ENCODE results near the gene PPP1R12C.
A peak's percentile ranks its signal among the peaks of the same experiment; 100 is the strongest.

Gene PPP1R12C

DNA sequence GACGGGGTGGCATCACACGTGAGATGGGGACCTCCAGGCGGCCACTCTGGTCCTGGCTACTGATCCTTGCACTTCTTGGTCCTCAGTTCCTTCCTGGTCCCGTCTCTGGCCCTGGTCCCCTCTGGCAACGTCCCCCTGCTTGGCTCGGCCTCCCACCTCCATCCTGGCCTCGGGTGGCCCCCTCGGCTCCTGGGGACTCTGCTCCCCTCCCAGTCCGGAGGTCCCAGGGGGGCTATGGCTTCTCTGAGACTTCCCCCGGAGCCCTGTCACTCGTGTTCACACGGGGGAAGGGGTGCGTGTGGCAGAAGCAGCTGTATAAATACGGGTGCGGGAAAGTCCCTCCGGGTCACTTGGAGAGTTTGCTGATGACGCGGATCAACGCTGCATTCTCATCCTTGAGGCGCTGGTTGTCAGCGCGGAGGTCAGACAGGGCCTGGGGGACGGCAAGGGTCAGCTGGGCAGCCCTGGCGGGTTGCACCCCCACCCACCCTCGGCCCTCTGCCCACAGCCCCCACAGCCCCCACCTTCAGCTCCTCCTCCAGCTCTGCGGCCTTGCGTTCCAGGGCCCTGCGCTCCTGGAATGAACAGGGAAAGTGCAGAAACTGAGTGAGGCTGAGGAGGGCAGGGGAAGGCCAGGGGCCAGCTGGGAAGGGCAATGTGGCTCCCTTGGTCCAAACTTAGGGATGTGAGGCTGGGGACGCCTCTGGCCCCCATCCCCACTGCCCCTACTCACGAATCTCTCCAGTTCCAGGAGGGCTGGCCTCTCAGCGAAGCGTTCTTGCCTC is 26.1 kb downstream of the PPP1R12C start:
- DNase-seq (ENCODE audit: low spot score), result no peak

- DNase-seq (ENCODE audit: low spot score), result no peak
Measured at GRCh38 chr19:55090564-55090963, 26.9 kb downstream of the PPP1R12C start.

GRCh38 chr19:55089342-55089944 is 28.0 kb downstream of the PPP1R12C start:
- no peak for DNase-seq (ENCODE audit: low spot score)

DNA sequence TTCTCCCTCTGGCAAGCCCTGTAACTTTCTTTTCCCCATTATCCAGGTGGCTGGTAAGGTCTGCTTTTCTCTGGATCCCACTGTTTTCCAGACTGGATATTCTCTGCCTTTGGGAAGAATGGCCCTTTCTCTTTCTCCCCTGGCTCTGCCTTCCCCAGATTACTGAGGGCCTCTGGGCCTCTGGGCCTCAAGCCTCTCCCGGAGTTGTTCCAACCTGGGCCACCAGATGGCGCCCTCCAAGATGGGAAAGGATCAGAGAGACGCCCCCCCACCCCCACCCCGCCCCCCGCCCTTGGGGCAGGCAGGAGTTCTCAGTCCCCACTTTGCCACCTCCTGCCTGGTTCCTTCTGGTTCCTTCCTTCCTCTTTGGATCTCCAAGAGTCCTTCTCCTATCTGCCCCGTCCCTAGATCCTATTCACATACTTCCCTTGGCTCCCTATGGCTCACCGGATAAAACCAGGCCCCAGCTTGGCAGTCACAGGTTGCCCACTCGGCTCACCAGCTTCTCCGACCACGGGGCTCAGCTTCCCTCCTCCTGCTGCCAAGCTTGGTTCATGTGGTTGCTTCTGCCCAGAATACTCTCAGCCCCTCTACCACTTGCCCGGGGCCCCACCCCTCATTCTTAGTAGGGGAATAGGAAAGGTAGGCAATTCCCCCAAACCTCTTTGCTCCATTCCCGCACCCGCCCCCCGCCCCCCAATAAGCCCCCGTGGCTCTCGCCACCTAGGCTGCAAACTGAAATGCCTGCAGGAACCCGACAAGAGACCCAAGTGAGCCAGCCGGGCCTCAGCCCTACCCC is 28.7 kb downstream of the PPP1R12C start:
- no peak for DNase-seq (ENCODE audit: low spot score)

DNA sequence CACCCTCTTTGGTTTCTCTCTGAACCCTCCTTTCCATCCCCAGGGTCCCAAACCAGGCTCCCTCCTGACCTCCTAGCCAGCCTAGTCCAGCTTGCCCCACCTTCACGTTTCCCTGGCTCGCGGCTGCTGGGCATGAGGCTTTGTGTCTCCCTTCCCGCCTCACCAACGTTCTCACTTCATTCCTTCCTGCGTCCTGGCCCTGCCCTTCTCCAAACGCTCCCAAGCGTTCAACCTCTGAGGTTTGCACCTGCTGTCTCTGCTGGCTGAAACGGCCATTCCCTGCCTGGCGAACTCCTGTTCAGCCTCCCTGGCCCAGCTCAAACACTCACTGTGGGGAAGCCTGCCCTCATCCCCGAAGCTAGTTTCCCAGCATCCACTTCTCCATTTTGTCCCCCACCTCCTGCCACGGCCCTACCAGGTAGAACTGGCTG is 29.4 kb downstream of the PPP1R12C start:
- no peak for DNase-seq (ENCODE audit: low spot score)

DNA sequence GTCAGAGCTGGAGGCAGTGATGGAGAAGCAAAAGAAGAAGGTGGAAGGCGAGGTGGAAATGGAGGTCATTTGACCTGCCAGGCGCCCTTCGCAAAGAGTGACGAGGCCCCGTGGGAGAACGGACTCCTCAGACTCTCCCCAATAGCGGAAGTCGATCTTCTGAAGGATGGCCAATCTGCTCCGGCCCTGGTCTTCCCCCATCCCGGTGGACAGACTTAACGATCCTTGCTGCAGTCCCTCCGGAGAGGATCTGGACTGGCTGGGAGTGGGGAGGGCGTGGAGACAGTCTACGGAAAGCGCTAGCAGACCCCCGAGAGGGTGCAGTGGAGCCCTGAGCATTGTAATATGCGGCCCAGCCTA is 29.9 kb downstream of the PPP1R12C start:
- no peak for DNase-seq (ENCODE audit: low spot score)

DNA sequence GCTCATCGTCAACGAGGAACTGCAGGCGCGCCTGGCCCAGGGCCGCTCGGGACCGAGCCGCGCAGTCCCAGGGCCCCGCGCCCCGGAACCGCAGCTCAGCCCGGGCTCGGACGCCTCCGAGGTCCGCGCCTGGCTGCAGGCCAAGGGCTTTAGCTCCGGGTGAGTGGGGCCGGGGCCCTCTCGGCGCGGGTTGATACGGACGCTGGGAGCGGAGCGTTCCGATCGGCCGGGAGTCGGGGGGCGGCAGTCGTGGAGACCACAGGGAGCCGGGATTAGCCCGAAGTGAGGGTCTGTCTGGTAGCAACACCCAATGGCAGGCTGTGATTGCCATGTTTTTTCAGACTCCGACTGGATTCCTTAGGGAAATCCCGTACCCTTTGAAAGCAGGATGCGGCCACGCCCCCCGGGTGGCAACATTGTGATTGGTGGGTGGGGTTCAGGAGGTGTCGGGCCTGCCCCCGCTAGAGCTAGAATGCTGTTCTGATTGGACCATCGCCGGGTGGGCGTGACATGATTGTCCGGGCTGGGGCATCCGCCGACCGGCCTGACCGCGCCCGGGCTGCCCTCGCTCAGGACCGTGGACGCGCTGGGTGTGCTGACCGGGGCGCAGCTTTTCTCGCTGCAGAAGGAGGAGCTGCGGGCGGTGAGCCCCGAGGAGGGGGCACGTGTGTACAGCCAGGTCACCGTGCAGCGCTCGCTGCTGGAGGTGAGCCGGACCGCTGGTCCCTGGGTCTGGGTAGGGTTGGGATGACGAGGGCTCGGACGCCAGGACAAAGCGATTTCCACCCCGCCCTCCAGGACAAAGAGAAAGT is 30.5 kb downstream of the PPP1R12C start:
- peak; percentile 86 for DNase-seq (ENCODE audit: low spot score)

DNA sequence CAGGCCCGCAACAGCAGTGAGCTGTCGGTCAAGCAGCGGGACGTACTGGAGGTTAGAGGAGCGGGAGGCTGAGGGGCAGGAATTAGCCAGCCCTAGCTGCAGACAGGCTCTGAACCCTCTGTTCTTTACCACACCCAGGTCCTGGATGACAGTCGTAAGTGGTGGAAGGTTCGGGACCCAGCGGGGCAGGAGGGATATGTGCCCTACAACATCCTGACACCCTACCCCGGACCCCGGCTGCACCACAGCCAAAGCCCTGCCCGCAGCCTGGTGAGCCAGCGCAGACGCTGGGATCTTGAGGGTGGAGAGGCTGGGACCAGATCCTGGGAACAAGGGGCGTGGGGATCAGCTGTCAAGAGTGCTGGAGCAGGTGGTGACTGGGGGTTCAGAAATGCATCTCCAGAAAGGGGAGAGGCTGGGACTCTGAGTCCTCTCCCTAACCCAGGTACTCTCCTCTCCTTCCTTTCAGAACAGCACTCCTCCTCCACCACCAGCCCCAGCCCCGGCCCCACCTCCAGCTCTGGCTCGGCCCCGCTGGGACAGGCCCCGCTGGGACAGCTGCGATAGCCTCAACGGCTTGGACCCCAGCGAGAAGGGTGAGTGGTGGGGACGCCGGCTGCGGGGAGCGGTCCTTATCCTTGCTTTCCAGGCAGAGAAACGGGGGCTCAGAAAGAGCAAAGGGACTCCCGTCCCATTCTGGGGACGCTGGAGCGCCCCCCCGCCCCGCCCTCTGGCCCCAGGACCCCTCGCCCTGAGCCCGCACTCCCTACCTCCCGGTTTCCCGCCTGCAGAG is 31.3 kb downstream of the PPP1R12C start:
- DNase-seq (ENCODE audit: low spot score), result no peak

DNA sequence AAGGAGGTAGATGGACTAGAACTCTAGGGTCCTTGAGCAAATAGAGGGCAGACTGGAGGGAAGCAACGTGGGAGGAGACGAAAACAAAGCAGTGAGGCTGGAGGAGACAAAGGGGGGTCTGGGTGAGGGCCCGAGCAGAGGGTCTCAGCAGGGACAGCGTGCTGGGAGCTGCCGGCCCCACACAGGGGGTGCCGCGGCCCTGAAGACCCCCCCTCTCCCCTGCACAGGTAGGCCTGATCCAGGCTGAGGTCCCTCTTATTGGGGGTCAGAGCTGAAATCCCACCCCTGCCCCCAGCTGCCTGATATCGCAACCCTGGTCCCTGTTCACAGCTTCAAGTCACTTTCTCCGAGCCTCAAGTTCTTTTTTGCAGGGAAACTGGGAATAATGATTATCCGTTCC is 33.0 kb downstream of the PPP1R12C start:
- no peak for DNase-seq (ENCODE audit: low spot score)

- no peak for DNase-seq (ENCODE audit: low spot score)
Measured at GRCh38 chr19:55083004-55083850, 34.2 kb downstream of the PPP1R12C start.

GRCh38 chr19:55082020-55082851 is 35.2 kb downstream of the PPP1R12C start:
- no peak for DNase-seq (ENCODE audit: low spot score)

DNA sequence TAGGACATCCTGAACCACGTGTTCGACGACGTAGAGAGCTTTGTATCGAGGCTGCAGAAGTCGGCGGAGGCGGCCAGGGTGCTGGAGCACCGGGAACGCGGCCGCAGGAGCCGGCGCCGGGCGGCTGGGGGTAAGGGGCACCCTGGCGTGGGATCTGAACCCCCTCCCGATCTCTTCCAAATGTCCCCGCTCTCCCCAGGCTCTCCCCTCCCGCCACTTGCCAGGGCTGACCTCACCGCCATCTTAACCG is 35.7 kb downstream of the PPP1R12C start:
- no peak for DNase-seq (ENCODE audit: low spot score)

DNA sequence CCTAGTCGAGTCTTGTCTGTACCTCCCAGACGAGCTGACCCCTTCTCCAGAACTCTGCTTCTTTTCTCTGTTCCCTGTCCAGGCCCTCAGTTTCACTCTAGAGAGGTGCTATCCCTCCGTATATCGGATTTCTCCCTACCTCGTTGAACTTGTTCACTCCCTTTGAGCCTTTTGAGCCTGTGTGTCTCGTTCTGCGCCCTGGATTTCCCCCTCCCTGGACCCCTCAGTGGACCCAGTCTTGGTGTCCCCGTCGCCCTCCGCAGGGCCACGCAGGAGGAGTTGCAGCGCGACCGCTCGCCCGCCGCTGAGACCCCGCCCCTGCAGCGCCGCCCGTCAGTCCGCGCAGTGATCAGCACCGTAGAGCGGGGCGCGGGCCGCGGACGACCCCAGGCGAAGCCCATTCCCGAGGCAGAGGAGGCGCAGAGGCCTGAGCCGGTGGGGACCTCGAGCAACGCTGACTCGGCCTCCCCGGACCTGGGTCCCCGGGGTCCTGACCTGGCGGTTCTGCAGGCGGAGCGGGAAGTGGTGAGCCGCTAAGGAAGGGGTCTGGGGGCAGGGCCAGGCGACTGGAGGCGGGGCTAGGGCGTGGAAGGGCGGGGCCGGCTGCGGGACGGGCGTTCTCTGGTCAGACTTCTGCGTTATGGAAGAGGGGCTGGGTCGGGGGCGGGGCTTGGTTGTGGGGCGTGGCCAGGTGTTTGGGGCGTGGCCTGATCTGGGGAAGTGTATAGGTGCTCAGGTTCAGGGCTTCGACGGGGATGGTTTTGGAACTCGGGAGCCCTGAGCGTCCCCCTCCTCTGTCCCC is 36.3 kb downstream of the PPP1R12C start:
- DNase-seq (ENCODE audit: low spot score), result no peak

DNA sequence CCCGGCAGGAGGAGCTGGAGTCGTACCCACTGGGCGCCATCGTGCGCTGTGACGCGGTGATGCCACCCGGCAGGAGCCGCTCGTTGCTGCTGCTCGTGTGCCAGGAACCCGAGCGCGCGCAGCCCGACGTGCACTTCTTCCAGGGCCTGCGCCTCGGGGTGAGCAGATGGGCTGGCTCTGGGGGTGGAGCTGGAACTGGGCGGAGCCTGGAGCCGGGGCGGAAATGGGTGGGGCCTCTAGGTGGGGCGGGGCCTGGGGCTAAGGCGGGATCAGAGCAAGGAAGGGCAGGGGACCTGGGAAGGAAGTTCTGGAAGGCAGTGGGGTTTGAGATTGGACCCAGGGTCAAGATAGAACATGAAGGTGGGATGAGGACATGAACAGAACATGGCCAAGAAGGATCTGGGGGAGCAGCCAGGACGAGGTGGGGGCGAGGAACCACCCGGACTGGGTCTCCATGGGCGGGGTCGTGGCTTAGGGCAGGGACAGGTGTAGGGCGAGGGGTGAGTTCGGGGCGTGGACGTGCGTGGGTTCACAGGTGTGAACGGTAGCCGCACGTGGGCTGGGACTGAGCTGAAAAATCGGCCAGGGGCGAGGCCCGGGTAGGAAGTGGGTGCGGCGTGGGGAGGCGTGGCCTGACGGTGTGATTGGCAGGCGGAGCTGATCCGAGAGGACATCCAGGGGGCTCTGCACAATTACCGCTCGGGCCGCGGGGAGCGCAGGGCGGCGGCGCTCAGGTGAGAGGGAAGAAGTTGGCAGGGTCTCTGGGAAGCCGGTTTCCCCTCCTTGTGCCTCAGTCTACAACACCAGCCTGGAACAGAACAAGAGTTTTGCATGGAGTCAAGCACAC is 37.1 kb downstream of the PPP1R12C start:
- DNase-seq (ENCODE audit: low spot score), result no peak

- no peak for DNase-seq (ENCODE audit: low spot score)
Measured at GRCh38 chr19:55079400-55080038, 37.9 kb downstream of the PPP1R12C start.

- no peak for DNase-seq (ENCODE audit: low spot score)
Measured at GRCh38 chr19:55078996-55079395, 38.4 kb downstream of the PPP1R12C start.

DNA sequence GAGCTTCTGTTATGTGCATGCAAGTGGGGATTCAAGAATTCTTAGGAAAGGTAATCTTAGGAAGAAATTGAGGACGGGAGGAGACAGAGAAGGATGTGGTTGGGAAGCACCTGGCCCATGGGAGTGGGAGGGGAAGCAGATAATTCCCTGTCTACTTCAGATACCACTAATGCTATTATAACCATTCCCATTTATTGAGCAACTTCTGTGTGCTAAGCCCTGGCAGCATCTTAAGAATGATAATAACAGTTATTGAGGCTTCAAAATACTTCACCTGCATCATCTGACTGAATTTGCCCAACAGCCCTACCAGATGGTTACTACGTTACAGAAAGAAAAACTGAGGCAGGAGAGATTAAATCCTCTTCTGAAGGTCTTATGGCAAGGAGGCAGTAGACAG is 40.3 kb downstream of the PPP1R12C start:
- DNase-seq (ENCODE audit: low spot score), result no peak

GRCh38 chr19:55076321-55076720 is 41.1 kb downstream of the PPP1R12C start:
- DNase-seq (ENCODE audit: low spot score), result no peak

All from left forelimb (tissue), 1 donor.